Large intestine (tissue), 3 donors: ENCODE data around the gene EBF3. TPM values are rescaled to one million over a fixed set of nuclear protein-coding genes. Genes with fewer than 3 reads are reported as not detected.

Source experiments
- DNase-seq, 2 donors: peaks; one replicate each; pipeline versions ENCODE4 v3.0.0 to v3.0.0-alpha.2; 2013
- H3K27ac ChIP-seq: one replicate; pipeline ENCODE4 v1.5.1; 2013; ENCODE audit warnings: low read length
- H3K27me3 ChIP-seq: 2 replicates; pipeline ENCODE4 v1.6.1; 2013; ENCODE audit warnings: low read length; ENCODE audit not compliant: control insufficient read depth, insufficient read depth
- H3K36me3 ChIP-seq: 2 replicates; pipeline ENCODE4 v1.6.1; 2013; ENCODE audit warnings: low read length; ENCODE audit not compliant: control insufficient read depth, insufficient read depth
- H3K4me1 ChIP-seq: one replicate; pipeline ENCODE4 v1.6.1; 2013; ENCODE audit warnings: low read length; ENCODE audit not compliant: control insufficient read depth, insufficient read depth
- H3K4me3 ChIP-seq: one replicate; pipeline ENCODE4 v1.5.1; 2013; ENCODE audit warnings: low read length
- H3K9me3 ChIP-seq: one replicate; pipeline ENCODE4 v1.6.1; 2013; ENCODE audit warnings: mild to moderate bottlenecking, low read depth, low read length, moderate library complexity; ENCODE audit not compliant: control insufficient read depth
- WGBS: methylation state at CpG from one replicate; pipeline ENCODE4 v1.1.5; 2013; ENCODE audit warnings: low lambda C conversion rate; ENCODE audit not compliant: insufficient coverage; 5-methylcytosine and 5-hydroxymethylcytosine counted together
- polyA plus RNA-seq: library from polyadenylated mRNA; unstranded; fragments of 120-200 nt; gene quantifications from one replicate; pipeline ENCODE4 v1.2.1, GENCODE V29; 2013

EBF3 gene
- polyA plus RNA-seq, 1 donor: 7.5 TPM

GRCh38 chr10:129825221-129825620, 138.9 kb downstream of the EBF3 start:
- Histone ChIP-seq H3K9me3 (no peaks in the 10 kb centered on the region), H3K4me3 (no peak overlapping the region), H3K27me3 (no peaks in the 10 kb centered on the region), H3K36me3 (no peaks in the 10 kb centered on the region), H3K27ac (no peak overlapping the region), H3K4me1 (no peaks in the 10 kb centered on the region)
- no peak for DNase-seq
- 100% methylated on average over 1 of the region's 5 CpGs for WGBS

GRCh38 chr10:129820451-129820850, 143.6 kb downstream of the EBF3 start:
- no peaks in the 10 kb centered on the region for H3K9me3 ChIP-seq
- H3K4me3 ChIP-seq: no peak overlapping the region
- no peak for DNase-seq
- no CpG with 5 or more reads among the region's 3 CpGs for WGBS
- no peaks in the 10 kb centered on the region for H3K27me3 ChIP-seq
- H3K36me3 ChIP-seq: no peaks in the 10 kb centered on the region
- no peak overlapping the region for H3K27ac ChIP-seq
- no peaks in the 10 kb centered on the region for H3K4me1 ChIP-seq

GRCh38 chr10:129816656-129817045, 147.4 kb downstream of the EBF3 start:
- Histone ChIP-seq H3K4me3 (no peak overlapping the region), H3K36me3 (no peaks in the 10 kb centered on the region), H3K9me3 (peaks cover 3% of the 10 kb centered on the region), H3K27me3 (peaks cover 3% of the 10 kb centered on the region), H3K4me1 (no peaks in the 10 kb centered on the region), H3K27ac (no peak overlapping the region)
- no CpG with 5 or more reads among the region's 8 CpGs for WGBS
- no peak for DNase-seq

GRCh38 chr10:129815898-129816655, 148.0 kb downstream of the EBF3 start:
- no CpG with 5 or more reads among the region's 17 CpGs for WGBS
- H3K4me1 ChIP-seq: no peaks in the 10 kb centered on the region
- H3K27ac ChIP-seq: no peak overlapping the region

GRCh38 chr10:129814681-129815646, 149.1 kb downstream of the EBF3 start:
- 43% methylated on average over 1 of the region's 12 CpGs for WGBS
- Histone ChIP-seq H3K36me3 (no peaks in the 10 kb centered on the region), H3K27me3 (peaks cover 3% of the 10 kb centered on the region), H3K4me3 (no peak overlapping the region), H3K4me1 (no peaks in the 10 kb centered on the region), H3K9me3 (peaks cover 3% of the 10 kb centered on the region), H3K27ac (no peak overlapping the region)
- no peak for DNase-seq

More at GRCh38 chr10:129815898-129816655, 148.0 kb downstream of the EBF3 start:
- DNase-seq: no peak
- H3K36me3 ChIP-seq: no peaks in the 10 kb centered on the region
- peaks cover 3% of the 10 kb centered on the region for H3K9me3 ChIP-seq
- H3K4me3 ChIP-seq: no peak overlapping the region
- peaks cover 3% of the 10 kb centered on the region for H3K27me3 ChIP-seq

GRCh38 chr10:129812398-129812797, 151.7 kb downstream of the EBF3 start:
- no peak overlapping the region for H3K4me3 ChIP-seq
- DNase-seq: no peak
- H3K27me3 ChIP-seq: peaks cover 3% of the 10 kb centered on the region
- H3K4me1 ChIP-seq: no peaks in the 10 kb centered on the region
- no peaks in the 10 kb centered on the region for H3K36me3 ChIP-seq
- WGBS: 80% methylated on average over 1 of the region's 7 CpGs
- peaks cover 3% of the 10 kb centered on the region for H3K9me3 ChIP-seq
- H3K27ac ChIP-seq: no peak overlapping the region

GRCh38 chr10:129811208-129811607, 152.9 kb downstream of the EBF3 start:
- no CpG with 5 or more reads among the region's 9 CpGs for WGBS
- H3K27ac ChIP-seq: no peak overlapping the region
- no peaks in the 10 kb centered on the region for H3K4me1 ChIP-seq
- H3K27me3 ChIP-seq: peaks cover 3% of the 10 kb centered on the region
- DNase-seq: no peak
- no peak overlapping the region for H3K4me3 ChIP-seq
- no peaks in the 10 kb centered on the region for H3K36me3 ChIP-seq
- peaks cover 3% of the 10 kb centered on the region for H3K9me3 ChIP-seq

- Histone ChIP-seq H3K4me1 (no peaks in the 10 kb centered on the region), H3K27me3 (peaks cover 3% of the 10 kb centered on the region), H3K9me3 (peaks cover 3% of the 10 kb centered on the region), H3K36me3 (no peaks in the 10 kb centered on the region), H3K4me3 (no peak overlapping the region), H3K27ac (no peak overlapping the region)
- DNase-seq: no peak
- WGBS: no CpG with 5 or more reads among the region's 13 CpGs
These were observed 154.2 kb downstream of the EBF3 start for GRCh38 chr10:129809841-129810240.

- Histone ChIP-seq H3K27me3 (peaks cover 3% of the 10 kb centered on the region), H3K4me3 (no peak overlapping the region), H3K4me1 (no peaks in the 10 kb centered on the region), H3K27ac (no peak overlapping the region), H3K36me3 (no peaks in the 10 kb centered on the region), H3K9me3 (peaks cover 3% of the 10 kb centered on the region)
- WGBS: no CpG with 5 or more reads among the region's 9 CpGs
- DNase-seq: no peak
These were observed 154.6 kb downstream of the EBF3 start for GRCh38 chr10:129809431-129809830.

GRCh38 chr10:129808092-129808983, 155.7 kb downstream of the EBF3 start:
- Histone ChIP-seq H3K4me3 (no peak overlapping the region), H3K27me3 (peaks cover 3% of the 10 kb centered on the region), H3K36me3 (no peaks in the 10 kb centered on the region), H3K27ac (no peak overlapping the region), H3K9me3 (no peaks in the 10 kb centered on the region), H3K4me1 (no peaks in the 10 kb centered on the region)
- WGBS: no CpG with 5 or more reads among the region's 26 CpGs
- no peak for DNase-seq
